Fibroblast of the aortic adventitia (primary cell): ENCODE results near the gene ARHGAP12. TPM values are rescaled to one million over a fixed set of nuclear protein-coding genes. Genes with fewer than 3 reads are reported as not detected.

Experiments
- DNase-seq: peaks from one replicate; pipeline ENCODE4 v3.0.0-alpha.2; 2010; ENCODE audit warnings: low read depth
- H3K4me3 ChIP-seq: 2 replicates; pipeline ENCODE4 v1.5.1; 2011; ENCODE audit warnings: low read depth, mild to moderate bottlenecking, control low read depth, low read length, moderate library complexity
- total RNA-seq: library from RNA; depleted of rRNA; stranded (reverse); fragments of >200 nt; gene quantifications from 2 replicates; pipeline ENCODE4 v1.2.3, GENCODE V29; 2012; ENCODE audit warnings: low replicate concordance
- TF ChIP-seq, protein P1 (sequence below): IDR thresholded peaks from 2 replicates; pipeline ENCODE4 v1.5.1; 2011; ENCODE audit warnings: mild to moderate bottlenecking, low read length, control low read depth, inconsistent platforms; ENCODE audit not compliant: insufficient read depth

ARHGAP12 gene
- total RNA-seq, 1 donor: 77.9 TPM

DNA sequence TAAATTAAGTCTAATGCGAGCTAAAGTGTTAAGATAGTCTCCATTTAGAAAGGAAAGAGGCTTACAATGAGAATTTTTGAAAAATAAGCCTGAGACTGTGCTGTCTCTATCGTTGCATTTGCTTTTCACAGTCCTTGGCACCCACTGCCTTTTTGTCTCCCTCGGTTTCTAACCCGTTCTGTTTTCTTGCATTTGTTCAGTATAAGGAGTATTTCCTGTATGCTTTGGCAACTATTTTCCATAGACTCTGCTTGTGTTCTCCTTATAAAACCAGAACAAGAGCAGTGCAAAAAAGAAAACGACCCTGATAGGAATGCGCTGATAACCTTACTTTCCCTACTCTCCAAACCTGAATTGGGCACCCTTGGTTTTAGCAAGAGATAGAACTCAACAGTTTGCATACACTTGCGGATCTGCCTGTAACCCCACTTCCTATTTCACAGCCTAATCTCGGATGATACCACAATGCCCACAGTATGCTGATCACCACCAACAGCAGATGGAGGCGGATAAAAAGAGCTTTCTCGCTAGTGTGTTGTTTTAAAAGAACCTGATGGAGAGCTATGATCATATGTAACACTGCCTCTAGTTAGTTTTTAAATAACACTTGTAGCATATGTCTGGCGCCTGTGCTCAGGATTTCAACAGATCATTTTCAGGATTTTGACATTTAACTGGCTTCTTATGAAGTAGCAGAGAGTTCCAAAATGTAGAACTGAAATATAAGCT is 1.6 kb upstream of the ARHGAP12 start:
- H3K4me3 ChIP-seq: peak overlapping the region; percentile 78
- peak; percentile 43 for DNase-seq
- TF ChIP-seq, protein P1, sequence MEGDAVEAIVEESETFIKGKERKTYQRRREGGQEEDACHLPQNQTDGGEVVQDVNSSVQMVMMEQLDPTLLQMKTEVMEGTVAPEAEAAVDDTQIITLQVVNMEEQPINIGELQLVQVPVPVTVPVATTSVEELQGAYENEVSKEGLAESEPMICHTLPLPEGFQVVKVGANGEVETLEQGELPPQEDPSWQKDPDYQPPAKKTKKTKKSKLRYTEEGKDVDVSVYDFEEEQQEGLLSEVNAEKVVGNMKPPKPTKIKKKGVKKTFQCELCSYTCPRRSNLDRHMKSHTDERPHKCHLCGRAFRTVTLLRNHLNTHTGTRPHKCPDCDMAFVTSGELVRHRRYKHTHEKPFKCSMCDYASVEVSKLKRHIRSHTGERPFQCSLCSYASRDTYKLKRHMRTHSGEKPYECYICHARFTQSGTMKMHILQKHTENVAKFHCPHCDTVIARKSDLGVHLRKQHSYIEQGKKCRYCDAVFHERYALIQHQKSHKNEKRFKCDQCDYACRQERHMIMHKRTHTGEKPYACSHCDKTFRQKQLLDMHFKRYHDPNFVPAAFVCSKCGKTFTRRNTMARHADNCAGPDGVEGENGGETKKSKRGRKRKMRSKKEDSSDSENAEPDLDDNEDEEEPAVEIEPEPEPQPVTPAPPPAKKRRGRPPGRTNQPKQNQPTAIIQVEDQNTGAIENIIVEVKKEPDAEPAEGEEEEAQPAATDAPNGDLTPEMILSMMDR: no peak

DNA sequence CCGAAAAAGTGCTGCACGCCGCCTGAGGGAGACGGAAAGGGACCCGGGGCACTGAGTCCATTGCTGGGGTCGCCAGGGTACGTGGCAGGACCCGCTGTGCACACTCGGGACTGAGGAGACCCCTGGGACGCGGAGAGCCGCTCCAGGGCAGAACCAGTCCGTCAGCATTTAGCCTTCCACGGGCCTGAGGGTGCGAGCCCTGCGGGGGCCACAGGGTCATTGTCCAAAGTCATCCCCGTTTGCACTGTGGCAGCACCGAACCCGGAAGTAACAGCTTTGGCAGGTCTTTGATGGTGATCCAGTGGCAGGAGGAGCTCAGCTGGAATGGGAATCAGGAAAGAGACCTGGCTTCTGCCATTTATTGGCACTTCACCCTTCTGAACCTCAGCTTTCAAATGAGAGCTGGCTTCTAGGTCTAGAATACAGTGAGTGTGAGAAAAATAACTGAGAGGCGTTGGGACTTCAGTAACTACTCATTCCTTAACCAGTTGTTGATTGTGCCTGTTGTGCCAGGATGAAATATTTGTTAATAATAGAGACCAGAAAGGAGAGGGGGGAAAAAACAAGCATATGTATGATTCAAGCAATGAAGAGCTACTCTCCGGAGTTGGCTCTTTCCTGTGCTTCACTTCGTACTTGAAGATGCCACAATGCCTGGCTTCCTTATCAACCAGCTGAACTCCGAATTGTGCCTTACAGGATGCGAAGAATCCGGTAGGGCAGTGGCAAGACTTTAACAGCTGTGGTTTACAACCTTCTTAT is 811 bp upstream of the ARHGAP12 start:
- DNase-seq: peak; percentile 44
- H3K4me3 ChIP-seq: peak overlapping the region; percentile 78
- TF ChIP-seq, protein P1: no peak

DNA sequence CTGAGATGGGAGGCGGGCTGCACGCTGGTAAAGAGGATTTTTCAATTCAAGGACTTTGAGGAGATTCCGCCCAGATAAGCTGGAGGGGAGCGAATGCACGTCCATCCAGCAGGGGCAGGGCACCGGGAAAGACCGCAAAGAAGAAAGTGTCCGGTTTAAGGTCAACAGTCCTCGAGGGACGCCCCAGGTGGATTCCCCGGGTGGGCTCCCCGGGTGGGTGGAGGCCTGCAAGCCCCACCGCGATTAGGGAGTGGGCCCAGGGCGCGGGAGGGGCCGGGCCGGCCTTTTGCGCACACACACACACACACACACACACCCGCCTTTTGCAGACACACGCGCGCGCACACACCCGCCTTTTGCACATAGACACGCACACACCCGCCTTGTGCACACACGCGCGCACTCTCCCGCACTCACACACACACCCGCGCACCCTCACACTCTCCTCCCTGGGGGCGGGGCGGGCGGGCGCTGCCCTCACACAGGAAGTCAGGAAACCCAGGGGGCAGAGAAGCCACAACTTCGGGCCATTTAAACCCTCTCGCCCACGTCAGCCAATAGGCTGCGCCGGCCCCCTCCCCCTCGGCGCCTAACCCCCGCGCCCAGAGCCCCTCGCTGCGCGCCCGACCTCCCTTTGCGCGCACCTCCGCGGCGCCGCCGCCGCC is 615 bp downstream of the ARHGAP12 start:
- DNase-seq: peak; percentile 56
- TF ChIP-seq, protein P1: peak; percentile 62
- H3K4me3 ChIP-seq: peak overlapping the region; percentile 78

DNA sequence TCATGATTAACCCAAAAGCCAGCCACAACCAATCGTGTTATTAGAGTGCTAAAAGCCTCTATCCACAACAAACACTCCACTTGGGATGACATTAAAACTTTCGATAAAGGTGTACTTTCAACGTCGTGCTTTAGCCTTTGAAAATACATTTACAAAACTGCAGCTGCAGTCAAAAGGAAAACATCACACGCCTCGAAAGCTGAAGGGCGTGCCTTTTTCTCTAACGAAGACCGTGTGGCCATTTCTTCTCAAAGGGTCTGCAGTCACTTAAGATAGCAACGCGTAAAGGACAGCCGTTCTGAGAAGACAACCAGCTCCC is 1.1 kb downstream of the ARHGAP12 start:
- TF ChIP-seq, protein P1: no peak
- no peak for DNase-seq

DNA sequence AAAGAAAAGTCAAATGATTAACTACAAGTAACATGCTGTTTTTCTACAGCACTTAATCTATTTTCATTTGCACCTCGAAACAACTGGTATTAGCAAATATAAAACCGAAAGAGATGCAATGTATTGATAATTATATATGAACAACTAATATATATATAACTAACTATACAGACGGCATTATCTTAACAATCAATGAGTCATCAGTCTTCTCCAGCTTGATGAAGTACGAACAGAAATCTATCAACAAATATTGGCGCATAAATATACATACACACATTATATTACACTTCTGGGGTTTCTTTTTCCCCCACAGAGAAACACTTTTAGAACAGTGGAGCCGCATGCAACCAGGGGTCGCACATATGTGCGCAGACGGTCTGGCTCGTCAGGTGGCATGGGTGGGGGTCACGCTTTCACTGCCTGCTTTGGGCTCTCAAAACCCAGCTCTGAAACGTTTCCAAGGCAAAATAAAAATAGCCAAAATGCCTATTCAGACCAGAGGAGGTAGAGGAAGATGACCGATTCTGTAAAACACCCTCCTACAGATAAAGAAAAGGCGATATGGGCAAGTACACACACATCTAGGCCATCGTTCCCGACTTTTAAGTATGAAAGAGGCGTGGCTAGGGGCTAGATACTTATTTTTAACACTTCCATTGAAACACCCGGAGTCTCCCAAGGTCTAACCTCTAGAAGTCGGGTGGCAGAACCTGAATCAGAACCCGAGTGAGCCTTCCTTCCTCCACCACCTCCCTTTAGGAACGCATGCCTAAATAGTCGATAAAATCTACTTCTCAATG is 1.7 kb downstream of the ARHGAP12 start:
- peak overlapping the region; percentile 78 for H3K4me3 ChIP-seq
- TF ChIP-seq, protein P1: no peak
- DNase-seq: no peak

More for the DNA sequence above, 1.1 kb downstream of the ARHGAP12 start:
- H3K4me3 ChIP-seq: peak overlapping the region; percentile 78

DNA sequence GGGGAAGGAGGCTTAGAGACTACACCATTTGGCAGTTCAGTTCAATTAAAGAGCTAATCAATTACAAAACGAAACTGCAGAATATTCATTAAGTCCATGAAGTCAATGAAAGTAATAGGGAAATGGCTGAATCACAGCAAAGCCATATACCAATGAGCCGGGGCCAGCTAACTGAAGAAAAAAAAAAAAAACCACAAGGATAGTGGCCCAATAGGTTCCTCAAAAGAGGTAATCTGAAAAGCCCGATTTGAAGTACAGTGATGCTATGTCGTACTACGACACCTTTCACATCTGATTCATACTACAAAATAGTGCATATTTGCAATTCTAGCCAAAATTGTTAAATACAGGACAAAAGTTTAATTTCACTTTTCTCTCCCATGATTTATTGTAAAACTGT is 2.5 kb downstream of the ARHGAP12 start:
- no peak for DNase-seq
- TF ChIP-seq, protein P1: no peak
- peak overlapping the region; percentile 19 for H3K4me3 ChIP-seq
